GM18520 (cell line): ENCODE measurements around the gene DNAJB2.
"Not testable (repeated sequence)": the region's sequence is repeated elsewhere in the genome, so short reads cannot be mapped to it uniquely, and the experiment has no call there.

Experiments
- ATAC-seq: cut with Tn5 transposase; IDR thresholded peaks from one replicate; pipeline ENCODE4 v1.9.1; 2021; ENCODE audit not compliant: unreplicated experiment

The DNAJB2 gene

GRCh38 chr2:219254590-219255201, 24.5 kb upstream of the DNAJB2 start:
- peak; percentile 16 for ATAC-seq

- not testable (repeated sequence) for ATAC-seq
These were observed 20.2 kb upstream of the DNAJB2 start for GRCh38 chr2:219258942-219259341.

DNA sequence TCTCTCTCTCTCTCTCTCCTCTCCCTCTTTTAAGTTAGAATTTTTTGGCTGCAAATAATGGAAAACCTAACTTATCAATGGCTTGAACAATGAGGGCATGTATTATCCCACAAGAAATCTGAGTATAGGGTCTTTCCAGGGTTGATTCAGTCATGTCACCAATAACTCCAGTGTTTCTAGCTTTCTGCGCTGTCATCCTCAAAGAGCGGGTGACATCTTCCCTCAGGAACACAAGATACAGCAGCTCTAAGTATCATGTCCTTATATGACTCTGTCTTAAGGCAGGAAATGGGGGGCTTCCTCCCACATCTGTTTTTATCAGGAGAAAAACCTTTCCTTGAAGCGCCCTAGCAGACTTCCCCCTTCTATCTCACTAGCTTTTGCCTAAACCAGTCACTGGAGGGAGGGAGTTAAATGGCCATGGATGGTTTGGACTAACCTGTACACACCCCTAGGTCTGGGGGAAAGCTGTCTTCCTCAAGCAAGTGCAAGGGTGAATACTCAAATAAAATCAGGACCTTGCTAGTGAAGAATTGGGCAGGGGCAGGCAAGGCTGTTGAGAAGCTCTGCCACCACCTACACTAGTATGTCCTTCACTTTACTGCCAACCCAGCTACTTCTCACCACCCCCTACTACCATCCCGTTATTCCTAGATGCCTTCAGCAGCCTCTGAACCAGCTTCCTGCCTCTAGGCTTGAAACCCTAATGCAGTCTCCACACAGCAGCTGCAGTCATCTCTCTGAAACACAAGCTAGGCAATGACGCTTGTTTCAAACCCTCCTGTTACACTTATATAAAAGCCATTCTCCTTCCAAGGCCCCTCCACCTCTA, 17.9 kb upstream of the DNAJB2 start:
- no peak for ATAC-seq

GRCh38 chr2:219266232-219266631, 12.9 kb upstream of the DNAJB2 start:
- no peak for ATAC-seq

GRCh38 chr2:219266886-219267285, 12.3 kb upstream of the DNAJB2 start:
- no peak for ATAC-seq

DNA sequence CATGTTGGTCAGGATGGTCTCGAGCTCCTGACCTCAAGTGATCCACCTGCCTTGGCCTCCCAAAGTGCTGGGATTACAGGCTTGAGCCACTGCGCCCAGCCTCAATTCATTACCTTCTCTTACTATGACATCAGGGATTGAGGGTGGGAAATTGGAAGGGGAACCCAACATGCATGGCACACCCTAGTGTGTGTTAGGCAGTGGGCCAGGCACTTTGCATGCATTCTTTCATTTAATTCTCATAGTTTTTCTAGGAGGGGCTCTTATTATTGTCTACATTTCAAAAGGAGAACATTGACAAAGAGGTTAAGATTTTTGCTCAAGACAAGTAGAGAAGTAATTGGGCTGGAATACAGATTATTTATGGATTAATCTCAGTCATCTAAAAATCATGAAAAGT, 10.9 kb upstream of the DNAJB2 start:
- no peak for ATAC-seq

- ATAC-seq: no peak
These were observed 9.7 kb upstream of the DNAJB2 start for GRCh38 chr2:219269362-219270054.

DNA sequence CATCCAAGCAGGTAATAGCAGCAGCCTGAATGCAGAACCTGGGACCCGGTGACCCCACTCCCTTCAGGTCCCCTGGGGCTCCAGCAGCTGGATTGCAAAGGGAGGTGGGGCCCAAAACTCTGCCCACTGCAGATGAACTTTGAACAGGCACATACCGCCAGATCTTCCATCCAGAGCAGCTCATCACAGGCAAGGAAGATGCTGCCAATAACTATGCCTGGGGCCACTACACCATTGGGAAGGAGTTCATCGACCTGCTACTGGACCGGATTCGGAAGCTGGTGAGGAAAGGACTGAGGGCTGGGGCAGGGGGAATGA, 9.2 kb upstream of the DNAJB2 start:
- no peak for ATAC-seq

GRCh38 chr2:219271021-219271420, 8.1 kb upstream of the DNAJB2 start:
- no peak for ATAC-seq

DNA sequence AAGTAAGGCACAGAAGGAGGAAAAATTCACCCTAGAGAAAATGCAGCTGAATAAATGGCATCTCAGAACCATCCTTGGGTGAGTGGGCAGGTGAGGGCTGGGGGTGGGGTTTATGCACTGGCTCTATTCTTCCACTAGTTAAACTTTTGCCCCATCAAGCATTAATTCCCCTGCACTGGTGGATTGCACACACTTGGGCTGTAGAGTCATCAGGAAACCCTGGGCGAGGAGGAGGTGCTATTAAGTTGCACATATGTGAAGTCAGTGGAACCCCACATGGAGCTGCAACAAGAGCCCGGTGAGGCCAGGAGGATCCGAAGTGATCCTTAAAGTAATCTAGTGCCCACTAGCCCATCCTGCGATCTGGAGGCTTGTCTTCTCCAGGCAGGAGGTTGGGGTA, 6.8 kb upstream of the DNAJB2 start:
- no peak for ATAC-seq

DNA sequence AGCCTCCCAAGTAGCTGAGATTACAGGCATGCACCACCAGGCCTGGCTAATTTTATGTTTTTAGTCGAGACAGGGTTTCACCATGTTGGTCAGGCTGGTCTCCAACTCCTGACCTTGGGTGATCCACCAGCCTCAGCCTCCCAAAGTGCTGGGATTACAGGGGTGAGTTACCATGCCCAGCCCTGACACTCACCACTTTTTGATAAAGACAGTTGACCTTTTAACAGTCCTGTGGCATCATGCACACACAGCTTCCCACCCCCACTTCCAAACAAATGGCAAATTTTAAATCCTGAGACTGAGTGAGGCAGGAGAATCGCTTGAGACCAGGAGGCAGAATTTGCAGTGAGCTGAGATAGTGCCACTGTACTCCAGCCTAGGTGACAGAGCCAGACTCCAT, 6.2 kb upstream of the DNAJB2 start:
- ATAC-seq: no peak

DNA sequence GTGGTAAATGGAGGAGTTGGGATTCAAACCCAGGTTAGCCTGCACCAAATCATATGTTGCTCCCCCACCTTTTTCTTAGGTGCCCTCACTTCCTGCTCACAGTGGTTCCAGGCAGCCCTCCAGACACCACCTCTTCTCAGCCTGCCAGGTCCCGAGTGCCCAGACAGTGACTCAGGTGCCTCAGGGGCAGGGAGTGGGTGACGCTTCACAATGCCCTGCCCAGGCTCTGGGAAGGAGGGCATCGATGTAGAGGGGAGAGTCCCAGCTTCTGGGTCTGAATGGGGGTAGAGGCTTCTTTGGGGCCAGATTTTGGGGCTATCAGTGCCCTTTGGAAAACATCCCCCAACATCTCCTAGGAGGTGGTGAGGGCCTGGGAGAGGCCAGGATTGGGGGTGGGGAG, 5.2 kb upstream of the DNAJB2 start:
- no peak for ATAC-seq

DNA sequence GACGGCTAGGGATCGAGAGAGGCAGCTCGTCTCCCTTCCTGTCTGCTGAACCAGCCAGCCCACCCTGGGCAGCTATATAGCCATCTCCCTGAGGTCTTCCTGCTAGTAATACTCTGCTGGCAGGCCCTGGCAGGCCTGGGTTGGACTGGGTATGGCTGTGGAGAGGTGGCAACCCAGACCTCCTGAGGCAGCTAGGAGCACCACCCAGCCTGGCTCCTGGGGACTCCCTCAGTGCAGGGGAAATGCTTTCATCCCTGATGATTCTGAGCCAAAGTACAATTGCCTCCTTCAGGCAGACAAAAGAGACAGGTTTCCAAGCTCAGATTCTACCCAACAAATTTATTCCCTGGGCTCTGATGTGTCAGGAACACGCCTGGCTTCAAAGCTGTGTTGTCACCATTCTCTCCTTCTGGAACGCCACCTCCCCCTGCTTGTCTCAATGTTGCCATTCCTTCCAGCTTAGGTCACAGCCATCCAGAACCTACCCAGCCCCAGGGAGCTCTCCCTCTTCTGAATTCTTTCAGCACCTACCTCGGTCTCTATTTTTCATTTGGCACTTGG, 4.7 kb upstream of the DNAJB2 start:
- no peak for ATAC-seq

DNA sequence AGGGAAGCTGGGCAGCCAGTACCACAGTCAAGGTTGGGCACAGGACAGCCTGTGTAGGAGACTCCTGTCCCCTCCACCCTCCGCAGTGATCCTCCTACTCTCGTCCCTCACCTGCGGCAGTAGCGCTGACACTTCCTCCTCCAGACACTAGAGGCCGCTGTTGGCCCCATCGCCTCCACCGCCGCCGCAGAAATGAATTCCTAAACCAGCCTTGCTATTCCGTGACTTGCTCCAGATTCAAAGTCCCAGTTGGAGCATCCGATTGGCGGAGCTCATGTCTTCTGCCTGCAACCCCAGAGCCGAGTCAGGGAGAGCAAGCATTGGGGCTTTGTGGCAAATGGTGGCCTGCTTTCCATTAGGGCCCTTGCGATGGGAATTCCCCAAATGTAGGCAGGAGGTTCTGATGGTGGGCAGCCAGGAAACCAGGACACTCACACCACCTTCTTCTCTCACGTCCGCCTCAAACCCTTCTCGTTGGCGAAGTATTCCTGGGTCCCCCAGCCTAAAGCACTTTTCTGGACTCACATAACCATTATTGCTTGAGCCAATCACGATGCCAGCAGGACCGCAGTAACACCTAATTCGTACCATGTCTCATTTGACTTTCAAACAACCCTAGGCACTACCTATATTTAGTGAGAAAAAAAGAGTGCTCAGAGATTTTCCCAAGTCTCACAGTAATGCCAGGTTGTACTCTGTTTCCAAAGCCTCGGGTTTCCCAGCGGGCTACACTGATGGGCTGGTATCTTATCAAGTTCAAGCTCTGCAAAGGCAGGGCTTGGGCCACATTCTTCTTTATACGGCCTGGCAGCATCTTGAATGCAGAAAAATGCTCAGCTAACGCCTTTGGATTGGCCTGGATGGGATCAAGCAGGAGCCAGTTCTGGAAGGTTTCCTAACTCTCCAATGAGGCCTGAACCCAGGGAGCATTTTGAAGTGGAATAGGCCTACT, 1.2 kb upstream of the DNAJB2 start:
- peak; percentile 12 for ATAC-seq

GRCh38 chr2:219278655-219279150, 463 bp upstream of the DNAJB2 start:
- ATAC-seq: peak; percentile 0

DNA sequence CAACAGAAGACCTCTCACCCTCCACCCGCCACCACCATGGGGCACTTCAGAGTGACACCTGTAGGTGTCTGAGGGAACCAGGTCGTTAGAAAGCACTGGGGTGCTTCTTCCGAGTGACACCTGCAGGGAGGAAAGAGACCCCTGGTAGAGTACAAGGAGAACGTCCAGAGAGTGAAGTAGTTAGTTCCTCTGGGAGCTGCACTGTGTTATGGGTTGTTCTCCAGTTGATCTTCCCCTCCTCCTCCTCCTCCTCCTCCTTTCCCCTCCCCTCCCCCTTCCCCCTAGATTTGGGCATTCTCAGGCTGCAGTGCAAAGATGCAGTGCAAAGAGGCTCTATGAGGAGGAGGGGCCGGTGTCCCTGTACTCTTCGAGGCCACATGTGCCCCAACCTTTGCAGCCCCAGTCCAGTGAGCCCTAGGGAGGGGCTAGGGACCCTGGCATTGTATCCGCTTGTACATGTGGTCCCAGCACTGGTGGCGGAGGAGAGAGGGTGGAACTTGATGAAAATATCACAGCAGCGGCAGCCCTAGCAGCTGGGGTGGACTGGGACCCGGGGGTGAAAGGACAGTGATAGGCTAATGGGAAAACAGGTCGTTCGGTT, 850 bp downstream of the DNAJB2 start:
- ATAC-seq: no peak

DNA sequence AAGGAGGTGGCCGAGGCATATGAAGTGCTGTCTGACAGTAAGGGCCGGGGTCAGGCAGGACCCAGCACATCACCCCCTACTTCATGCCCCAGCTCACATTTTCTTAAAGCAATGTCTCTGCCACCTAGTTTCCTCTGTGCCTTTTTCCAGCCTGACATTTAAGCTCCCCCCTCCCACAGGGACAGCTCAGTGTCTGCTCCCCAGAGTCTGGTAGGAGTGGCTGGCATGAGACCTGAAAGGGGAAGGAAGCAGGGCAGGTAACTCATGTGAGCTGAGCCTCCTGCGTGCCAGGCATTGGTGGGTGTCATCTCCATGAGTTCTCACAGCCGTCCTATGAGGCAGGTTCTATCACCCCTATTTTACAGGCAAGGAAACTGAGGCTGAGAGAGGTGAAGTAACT, 1.5 kb downstream of the DNAJB2 start:
- no peak for ATAC-seq

GRCh38 chr2:219281588-219281987, 2.4 kb downstream of the DNAJB2 start:
- no peak for ATAC-seq

GRCh38 chr2:219282375-219282774, 3.2 kb downstream of the DNAJB2 start:
- ATAC-seq: no peak

DNA sequence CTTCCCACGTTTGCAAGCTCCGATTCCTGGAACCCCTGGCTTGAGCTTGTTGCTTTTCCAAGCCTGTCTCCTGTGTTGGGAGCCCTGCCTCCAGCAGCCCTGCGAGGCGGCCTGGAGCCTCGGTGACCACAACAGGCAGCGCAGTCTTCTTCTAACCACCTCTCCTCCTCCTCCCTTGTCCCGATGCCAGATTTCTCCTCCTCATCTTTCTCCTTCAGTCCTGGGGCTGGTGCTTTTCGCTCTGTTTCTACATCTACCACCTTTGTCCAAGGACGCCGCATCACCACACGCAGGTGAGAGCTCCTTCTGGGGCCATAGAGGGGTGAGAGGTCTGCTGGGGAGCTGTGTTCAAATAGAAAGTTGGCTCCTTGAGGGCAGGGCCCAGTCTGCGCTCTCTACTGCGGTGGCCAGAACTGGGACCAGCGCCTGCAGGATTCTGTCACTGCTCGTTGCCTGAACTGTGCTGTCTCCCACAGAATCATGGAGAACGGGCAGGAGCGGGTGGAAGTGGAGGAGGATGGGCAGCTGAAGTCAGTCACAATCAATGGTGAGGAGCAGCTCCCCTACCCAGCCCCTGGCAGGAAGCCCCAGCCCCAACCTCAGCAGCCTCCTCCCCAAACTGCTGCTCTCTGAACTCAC, 3.9 kb downstream of the DNAJB2 start:
- ATAC-seq: no peak
